ENCODE results near the gene ZNF326.

DNA sequence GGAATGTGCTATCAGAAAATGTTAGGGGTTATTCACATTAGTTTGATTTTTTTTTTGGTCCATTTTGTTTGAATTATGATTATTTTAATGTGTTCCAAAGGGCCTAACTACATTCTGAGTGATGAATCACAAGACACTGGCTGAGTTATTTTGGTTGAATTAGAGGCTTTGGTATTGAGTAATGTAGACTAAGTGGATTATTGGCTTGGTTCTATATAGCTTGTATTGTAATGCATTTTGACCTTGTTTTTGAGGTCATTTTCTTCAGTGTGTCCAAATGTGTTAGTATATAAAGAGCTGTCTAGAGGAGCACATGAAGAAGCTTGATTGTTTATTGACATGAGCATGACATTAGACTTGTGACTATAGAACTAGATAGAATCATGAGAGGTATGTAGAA is 3.4 kb downstream of the ZNF326 start:
- TF ChIP-seq, protein P1, sequence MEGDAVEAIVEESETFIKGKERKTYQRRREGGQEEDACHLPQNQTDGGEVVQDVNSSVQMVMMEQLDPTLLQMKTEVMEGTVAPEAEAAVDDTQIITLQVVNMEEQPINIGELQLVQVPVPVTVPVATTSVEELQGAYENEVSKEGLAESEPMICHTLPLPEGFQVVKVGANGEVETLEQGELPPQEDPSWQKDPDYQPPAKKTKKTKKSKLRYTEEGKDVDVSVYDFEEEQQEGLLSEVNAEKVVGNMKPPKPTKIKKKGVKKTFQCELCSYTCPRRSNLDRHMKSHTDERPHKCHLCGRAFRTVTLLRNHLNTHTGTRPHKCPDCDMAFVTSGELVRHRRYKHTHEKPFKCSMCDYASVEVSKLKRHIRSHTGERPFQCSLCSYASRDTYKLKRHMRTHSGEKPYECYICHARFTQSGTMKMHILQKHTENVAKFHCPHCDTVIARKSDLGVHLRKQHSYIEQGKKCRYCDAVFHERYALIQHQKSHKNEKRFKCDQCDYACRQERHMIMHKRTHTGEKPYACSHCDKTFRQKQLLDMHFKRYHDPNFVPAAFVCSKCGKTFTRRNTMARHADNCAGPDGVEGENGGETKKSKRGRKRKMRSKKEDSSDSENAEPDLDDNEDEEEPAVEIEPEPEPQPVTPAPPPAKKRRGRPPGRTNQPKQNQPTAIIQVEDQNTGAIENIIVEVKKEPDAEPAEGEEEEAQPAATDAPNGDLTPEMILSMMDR (IDR thresholded peaks at IDR 0.05), result no peak
- TF ChIP-seq POLR2AphosphoS5 (IDR thresholded peaks at IDR 0.05) (no peak), POLR2A (IDR thresholded peaks at IDR 0.05) (no peak)

All from prostate gland (tissue), 2 donors.